A549 (cell line): ENCODE data around the gene TCHP.

Experiments used
- CHD2 ChIP-seq: fragments of 150-350 bp; IDR thresholded peaks from 2 replicates; pipeline ENCODE4 v1.6.1; 2014; ENCODE audit warnings: low read length; ENCODE audit not compliant: partially characterized antibody
- CTCF ChIP-seq: fragments of >200 bp; sonication (Bioruptor Twin); formaldehyde crosslinking; IDR thresholded peaks from 3 replicates; pipeline ENCODE4 v1.5.1; 2016
- MAFK ChIP-seq: fragments of 450-650 bp; IDR thresholded peaks from 2 replicates; pipeline ENCODE4 v1.6.1; 2014; ENCODE audit not compliant: partially characterized antibody
- MAZ ChIP-seq: fragments of 150-350 bp; IDR thresholded peaks from 2 replicates; pipeline ENCODE4 v1.6.1; 2014; ENCODE audit warnings: antibody characterized with exemption, low read depth, low read length, borderline replicate concordance
- MYC ChIP-seq: IDR thresholded peaks from 2 replicates; pipeline ENCODE4 v1.6.1; 2012; ENCODE audit warnings: mild to moderate bottlenecking, inconsistent platforms, low read length, improper control_type of control experiment, borderline replicate concordance
- PHF8 ChIP-seq: fragments of 200-600 bp; sonication (generic); IDR thresholded peaks from 2 replicates; pipeline ENCODE4 v1.6.1; 2016; ENCODE audit warnings: low read depth, mild to moderate bottlenecking, antibody characterized with exemption, moderate library complexity, borderline replicate concordance
- POLR2A ChIP-seq: IDR thresholded peaks from 2 replicates; pipeline ENCODE4 v1.6.1; 2012; ENCODE audit warnings: mild to moderate bottlenecking, low read length
- RAD21 ChIP-seq, 2 experiments: fragments of >200 bp in 1 of 2; sonication (Bioruptor Twin) in 1 of 2; formaldehyde crosslinking in 1 of 2; IDR thresholded peaks in 1 of 2; conservative IDR thresholded peaks in 1 of 2; 2 replicates in 1 of 2; 3 replicates in 1 of 2; pipeline ENCODE4 v1.6.1; 2012 to 2018; ENCODE audit warnings: inconsistent platforms in 1 of 2
- RCOR1 ChIP-seq: fragments of 150-350 bp; IDR thresholded peaks from 2 replicates; pipeline ENCODE4 v1.6.1; 2014; ENCODE audit warnings: antibody characterized with exemption, low read length, low read depth
- REST ChIP-seq: fragments of 200-600 bp; sonication (generic); IDR thresholded peaks from 2 replicates; pipeline ENCODE4 v1.6.1; 2016; ENCODE audit warnings: antibody characterized with exemption, mild to moderate bottlenecking, moderate library complexity
- TFCP2L1 ChIP-seq: fragments of 250-450 bp; sonication (Bioruptor Pico); IDR thresholded peaks from 2 replicates; pipeline ENCODE4 v1.5.0; 2021; ENCODE audit warnings: mild to moderate bottlenecking
- ZSCAN20 ChIP-seq: fragments of 250-450 bp; sonication (Bioruptor Pico); IDR thresholded peaks from 2 replicates; pipeline ENCODE4 v1.8.0; 2022; ENCODE audit warnings: mild to moderate bottlenecking, moderate library complexity

- TF ChIP-seq CTCF, result no peak
- no peak for TF ChIP-seq TFCP2L1
- no peak for TF ChIP-seq POLR2A
- TF ChIP-seq MAFK, result no peak
- no peak for TF ChIP-seq RAD21 (conservative IDR thresholded peaks at IDR 0.05 in 1 of 2, IDR thresholded peaks at IDR 0.05 in 1 of 2)
- TF ChIP-seq CHD2, result no peak
- no peak for TF ChIP-seq ZSCAN20 (CRISPR knock-in tag)
- no peak for TF ChIP-seq PHF8
- no peak for TF ChIP-seq MYC
- no peak for TF ChIP-seq REST
- TF ChIP-seq MAZ, result no peak
- TF ChIP-seq RCOR1, result no peak
Measured at GRCh38 chr12:109905301-109905700, 5.2 kb downstream of the TCHP start.
